ENCODE measurements around the gene IRF6.

DNA sequence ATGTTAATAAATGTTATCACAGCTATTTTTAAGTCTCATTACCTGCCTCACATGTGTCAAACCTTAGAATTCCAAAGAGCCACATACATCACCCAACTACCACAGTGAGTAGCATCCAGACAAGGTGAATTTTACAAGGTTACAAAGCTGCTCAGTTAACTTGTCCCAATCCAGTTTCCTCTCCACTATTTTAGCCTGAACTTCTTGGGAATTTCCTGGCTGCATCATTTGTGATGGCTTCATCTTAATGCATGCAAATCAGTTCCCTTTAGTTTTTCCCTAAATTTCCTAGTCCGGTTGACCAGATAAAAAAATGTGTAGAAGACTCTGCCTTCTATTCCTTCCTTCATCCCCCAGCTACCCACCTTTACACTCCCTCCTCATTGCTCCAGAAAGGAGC is 50.7 kb downstream of the IRF6 start:
- TF ChIP-seq SUZ12 (IDR thresholded peaks at IDR 0.05; ENCODE audit: extremely low read depth, insufficient read depth, insufficient read length): no peak
- TF ChIP-seq ZNF274 (IDR thresholded peaks at IDR 0.05; ENCODE audit: low read depth, low read length): no peak
